MV-4-11 (cell line): ENCODE measurements around the gene TSPAN3.

Source experiments
- DNase-seq: peaks from one replicate; lab custom pipeline; 2025; lab: John Stamatoyannopoulos, UW

Gene TSPAN3

DNA sequence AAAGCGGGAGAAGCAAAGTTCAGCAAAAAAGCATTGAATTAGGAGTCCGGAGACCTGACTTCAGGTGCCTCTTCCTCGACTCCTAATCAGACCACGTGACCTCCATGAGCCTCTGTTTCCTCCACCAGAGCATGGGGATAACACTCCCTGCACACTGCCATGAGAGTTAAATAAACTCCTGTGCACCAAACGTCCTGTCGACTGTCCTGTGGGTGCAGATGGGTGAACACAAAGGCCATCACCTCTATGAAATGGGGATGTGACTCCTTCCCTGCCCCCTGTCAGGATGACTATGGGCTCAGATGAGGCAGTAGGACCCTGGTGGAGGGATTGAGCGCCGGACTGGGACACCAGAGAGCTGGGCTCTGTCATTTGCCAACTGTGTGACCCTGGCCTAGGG lies 13.5 kb upstream of the TSPAN3 start:
- no peak for DNase-seq

DNA sequence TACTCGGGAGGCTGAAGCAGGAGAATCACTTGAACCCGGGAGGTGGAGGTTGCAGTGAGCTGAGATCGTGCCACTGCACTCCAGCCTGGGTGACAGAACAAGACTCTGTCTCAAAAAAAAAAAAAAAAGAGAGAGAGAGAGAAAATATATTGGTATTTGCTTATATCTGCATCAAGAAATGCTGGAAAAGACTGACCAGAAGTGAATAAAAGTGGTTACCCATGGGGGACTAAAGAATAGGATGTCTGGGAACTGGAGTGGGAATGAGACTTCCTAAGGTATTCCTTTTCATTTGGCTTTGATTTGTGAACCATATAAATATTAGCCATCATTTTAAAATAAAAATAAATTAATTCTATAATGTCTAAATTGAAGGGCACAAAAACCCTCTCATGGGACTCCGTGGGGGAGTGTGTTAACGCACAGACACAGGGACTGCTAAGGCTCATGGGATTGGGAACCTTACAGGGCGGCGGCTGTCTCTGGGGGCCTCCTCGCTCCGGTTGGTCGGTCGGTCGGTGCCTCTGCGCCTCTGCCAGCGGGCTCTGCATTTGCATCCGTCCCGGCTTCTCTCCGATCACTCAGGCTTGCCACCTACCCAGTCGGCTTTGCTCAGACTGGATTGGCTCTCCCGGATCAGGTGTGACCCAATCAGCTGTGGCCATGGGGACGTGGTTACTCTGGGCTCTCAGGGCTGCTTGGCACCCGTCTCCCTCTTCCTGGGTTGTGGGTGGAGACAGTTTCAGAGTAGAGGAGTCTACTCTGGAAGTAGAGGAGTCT lies 12.7 kb upstream of the TSPAN3 start:
- DNase-seq = peak; percentile 41

GRCh38 chr15:77081971-77082370 lies 11.1 kb upstream of the TSPAN3 start:
- DNase-seq = no peak

DNA sequence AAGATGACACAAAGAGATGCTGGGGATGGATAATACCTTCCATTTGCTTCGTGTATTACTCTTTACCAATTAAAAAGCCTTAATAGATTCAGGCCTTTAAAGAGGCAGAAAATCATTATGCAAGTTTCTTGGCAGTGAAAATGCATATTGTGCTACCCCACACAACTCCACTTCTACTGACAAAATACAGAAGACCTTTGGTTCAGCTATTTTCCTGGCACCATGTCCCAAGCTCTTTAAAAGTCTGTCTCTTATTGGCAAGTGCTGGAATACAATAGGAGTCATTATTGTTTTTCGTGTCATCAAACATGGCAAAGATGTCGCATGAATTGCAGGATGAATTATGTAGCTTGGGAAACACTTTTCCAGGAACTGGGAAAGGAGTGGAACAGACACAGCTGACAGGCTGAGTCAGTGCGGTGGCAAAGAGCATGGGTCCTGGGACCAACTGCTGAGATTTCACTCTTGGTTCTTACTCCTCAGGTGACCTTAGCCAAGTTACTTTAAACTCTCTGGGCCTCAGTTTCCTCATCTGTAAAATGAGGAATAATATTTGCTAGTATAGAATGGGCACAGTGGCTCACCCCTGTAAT lies 5.5 kb upstream of the TSPAN3 start:
- DNase-seq = no peak

- no peak for DNase-seq
Observed at GRCh38 chr15:77075528-77075927, 4.6 kb upstream of the TSPAN3 start.

GRCh38 chr15:77074350-77074749 lies 3.4 kb upstream of the TSPAN3 start:
- no peak for DNase-seq

DNA sequence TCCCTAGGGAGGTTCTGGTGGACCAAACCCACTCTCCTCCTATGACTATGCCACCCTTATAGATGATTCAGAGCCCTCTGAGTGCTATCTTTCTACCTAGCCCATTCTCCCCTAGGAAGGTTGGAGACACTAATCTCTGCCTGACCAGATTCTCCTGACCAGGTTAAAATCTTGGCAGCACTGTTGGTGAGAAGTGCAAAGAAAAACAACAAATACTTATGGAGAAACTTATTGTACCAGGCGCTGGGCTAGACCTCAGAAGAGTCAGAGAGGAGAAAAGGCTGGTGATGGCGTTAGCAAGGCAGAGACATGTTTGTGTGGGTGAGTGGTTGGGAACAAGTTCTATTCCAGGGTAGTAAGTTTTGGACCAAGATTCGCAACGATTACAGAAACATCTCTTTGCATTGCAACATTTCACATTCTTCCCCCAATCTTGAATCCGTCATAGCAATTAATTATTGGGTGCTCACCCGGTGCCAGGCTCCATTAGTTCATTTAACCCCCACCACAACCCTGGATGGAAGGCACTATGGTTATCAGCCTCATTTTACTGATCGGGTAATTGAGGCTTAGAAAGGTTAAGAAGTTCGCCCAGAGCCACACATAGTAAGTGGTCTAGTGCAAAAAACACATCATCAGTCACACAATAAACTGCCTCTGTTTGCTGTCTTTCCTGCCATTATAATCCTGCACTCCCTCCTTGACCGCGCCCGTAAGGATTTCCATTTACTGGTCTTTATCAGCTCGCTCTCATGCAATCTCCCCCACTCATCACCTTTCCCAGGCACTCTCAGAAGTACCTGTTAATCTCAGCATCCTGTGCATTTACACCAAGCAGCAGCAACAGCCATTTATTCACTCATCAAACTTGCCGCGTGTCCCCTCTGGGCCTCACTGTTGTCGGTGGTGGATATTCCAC lies 655 bp upstream of the TSPAN3 start:
- DNase-seq = no peak

DNA sequence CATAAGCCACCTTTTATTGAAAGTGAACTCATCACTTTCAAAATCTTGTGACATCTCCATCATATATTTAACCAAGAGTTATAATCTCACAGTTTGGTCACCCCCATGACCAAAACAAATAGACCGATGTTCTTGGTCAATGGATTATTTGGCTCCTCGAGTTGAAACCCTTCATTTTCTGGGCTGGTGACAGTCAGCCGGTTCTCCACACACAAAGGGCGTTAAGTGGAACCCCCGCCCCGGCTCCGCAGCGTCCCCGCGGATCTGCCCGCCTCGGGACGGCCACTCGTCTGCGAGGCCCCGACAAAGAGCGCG lies 772 bp downstream of the TSPAN3 start:
- DNase-seq = no peak

- no peak for DNase-seq
Observed at GRCh38 chr15:77069521-77070121, 1.3 kb downstream of the TSPAN3 start.

DNA sequence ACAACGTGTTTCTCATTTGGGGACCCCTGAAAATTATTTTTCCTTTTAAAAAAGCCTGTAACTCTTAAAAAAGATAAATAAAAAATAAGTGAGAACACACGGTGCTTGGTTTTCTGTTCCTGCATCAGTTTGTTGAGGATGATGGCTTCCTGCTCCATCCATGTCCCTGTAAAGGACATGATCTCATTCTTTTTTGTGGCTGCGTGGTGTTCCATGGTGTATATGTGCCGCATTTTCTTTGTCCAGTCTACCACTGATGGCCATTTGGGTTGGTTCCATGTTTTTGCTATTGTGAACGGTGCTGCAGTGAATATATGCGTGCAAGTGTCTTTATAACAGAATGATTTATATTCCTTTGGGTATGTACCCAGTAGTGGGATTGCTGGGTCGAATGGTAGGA lies 2.3 kb downstream of the TSPAN3 start:
- no peak for DNase-seq

- peak; percentile 75 for DNase-seq
Observed at GRCh38 chr15:77067691-77068367, 3.1 kb downstream of the TSPAN3 start.

- peak; percentile 17 for DNase-seq
Observed at GRCh38 chr15:77066971-77067690, 3.8 kb downstream of the TSPAN3 start.

- DNase-seq = no peak
Observed at GRCh38 chr15:77064539-77065308, 6.2 kb downstream of the TSPAN3 start.

GRCh38 chr15:77064063-77064462 lies 6.8 kb downstream of the TSPAN3 start:
- no peak for DNase-seq

DNA sequence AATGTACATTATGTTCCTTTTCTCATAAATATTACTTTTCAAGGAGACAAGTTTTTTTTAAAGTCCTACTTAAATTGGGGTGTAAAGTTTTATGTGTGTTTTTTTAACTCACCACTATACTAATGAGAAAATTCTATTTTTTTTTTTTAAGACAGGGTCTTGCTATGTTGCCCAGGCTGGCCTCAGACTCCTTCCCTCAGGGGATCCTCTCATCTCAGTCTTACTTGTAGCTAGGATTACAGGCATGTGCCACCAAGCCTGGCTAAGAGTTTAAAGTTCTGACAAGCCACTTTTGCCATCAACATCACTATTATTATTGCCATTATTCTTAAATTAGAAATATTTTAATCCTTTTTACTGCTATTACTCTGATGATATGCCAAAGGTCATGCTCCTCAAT lies 7.7 kb downstream of the TSPAN3 start:
- no peak for DNase-seq

GRCh38 chr15:77060546-77060945 lies 10.4 kb downstream of the TSPAN3 start:
- DNase-seq = no peak

DNA sequence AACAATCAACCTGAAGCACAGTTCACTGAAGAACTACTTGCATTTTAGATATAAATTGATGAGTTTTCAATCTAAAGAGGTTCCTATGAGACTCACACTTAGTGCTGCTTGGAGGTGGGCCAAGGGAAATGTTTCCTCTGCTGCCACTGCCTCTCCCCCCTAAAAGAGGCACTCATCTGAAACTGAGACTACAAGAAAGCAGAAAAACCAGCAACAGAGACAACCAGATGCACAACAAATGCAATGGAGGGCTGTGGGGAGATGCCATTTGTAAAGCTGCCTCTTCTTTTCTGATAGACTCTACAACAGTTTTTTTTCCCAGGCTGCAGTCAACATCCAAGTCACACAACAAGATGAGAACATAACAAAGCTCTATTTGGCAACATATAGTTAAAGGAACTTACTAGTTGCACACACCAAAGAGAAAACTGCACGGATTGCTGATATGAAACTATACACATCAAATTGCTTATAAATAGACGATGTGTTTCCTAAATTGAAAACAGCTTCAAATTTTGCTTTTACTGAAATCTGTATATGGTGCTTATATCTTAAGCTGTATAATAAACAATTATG lies 11.0 kb downstream of the TSPAN3 start:
- peak; percentile 13 for DNase-seq

DNA sequence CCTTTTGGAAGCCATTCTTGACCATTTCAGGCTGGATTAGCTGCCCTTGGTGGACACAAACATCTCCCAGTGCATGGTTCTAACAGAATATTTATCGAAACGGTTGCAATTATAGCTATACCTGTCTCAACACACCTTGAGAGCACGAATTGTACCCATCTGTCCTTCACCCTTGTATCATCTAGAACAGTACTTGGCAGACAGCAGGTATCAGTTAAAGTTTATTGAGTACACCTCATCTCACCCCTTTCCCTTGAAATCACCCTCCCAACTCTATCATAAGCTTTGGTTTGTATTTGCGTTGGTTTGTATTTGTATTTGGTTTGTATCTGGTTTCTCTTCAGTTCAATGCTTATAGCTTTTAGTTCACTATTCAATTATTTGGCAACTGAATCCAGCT lies 12.4 kb downstream of the TSPAN3 start:
- DNase-seq = no peak

DNA sequence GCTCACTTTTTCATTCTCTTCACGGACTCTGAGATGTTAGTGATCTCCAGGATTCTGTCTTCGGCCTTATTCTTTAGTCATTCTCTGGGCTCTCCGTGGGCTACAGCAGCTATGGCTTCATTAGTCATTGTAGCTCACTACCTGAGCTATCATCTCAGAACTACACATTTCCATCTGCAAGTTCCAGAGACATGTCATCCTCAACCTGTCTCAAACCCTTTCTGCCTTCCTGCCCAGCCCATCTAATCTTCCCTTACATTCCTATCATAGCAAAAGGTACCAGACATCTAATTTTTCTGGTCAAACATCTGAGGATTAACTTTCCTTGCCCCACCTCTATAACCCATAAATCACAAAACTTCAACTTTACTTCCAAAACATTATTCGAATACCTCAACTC lies 13.2 kb downstream of the TSPAN3 start:
- DNase-seq = no peak

DNA sequence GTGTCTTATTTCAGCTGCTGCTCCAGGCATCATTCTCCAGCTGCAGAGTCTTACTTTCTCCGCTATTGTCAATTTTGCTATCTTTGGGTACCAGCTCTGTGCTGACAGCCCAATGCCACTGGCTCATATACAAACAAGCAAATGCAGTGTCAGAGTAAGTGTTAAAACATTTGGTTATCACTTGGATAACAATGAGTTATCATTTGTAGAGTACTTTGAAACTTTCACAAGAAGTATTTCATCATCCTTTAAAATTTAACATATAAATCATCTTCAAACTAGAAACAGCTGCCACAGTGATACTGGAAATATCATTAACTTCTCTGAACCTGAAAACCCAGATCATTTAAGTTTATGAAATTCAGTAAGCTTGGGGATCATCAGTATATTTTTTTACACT lies 13.8 kb downstream of the TSPAN3 start:
- DNase-seq = peak; percentile 36
